GM23338 (cell line): ENCODE results near the gene MGAT5. TPM values are rescaled to one million over a fixed set of nuclear protein-coding genes. Genes with fewer than 3 reads are reported as not detected.

Experiments
- ATAC-seq: fragments of 200-7000 bp; cut with Tn5 transposase; 3 replicates; pipeline ENCODE4 v1.9.1; 2020
- DNase-seq: peaks from one replicate; pipeline ENCODE4 v3.0.0-alpha.2; 2015; ENCODE audit warnings: low spot score
- H2AFZ ChIP-seq: fragments of 200-600 bp; sonication (generic); 2 replicates; pipeline ENCODE4 v1.8.0; 2016; ENCODE audit warnings: antibody characterized with exemption, mild to moderate bottlenecking, moderate library complexity
- H3F3A ChIP-seq: fragments of 200-600 bp; sonication (generic); replicated peaks from 2 replicates; pipeline ENCODE4 v1.8.0; 2017; ENCODE audit warnings: antibody characterized with exemption, mixed run types, low read depth
- H3K27ac ChIP-seq: fragments of 200-600 bp; sonication (generic); 2 replicates; pipeline ENCODE4 v1.6.1; 2016; ENCODE audit warnings: low read depth
- H3K27me3 ChIP-seq: fragments of 200-600 bp; sonication (generic); 2 replicates; pipeline ENCODE4 v1.8.0; 2016; ENCODE audit warnings: mild to moderate bottlenecking, mixed run types, moderate library complexity; ENCODE audit not compliant: insufficient read depth
- H3K36me3 ChIP-seq: fragments of 200-600 bp; sonication (generic); 2 replicates; pipeline ENCODE4 v1.8.0; 2016; ENCODE audit warnings: mild to moderate bottlenecking; ENCODE audit not compliant: insufficient read depth
- H3K4me1 ChIP-seq: fragments of 200-600 bp; sonication (generic); 2 replicates; pipeline ENCODE4 v1.8.0; 2016; ENCODE audit warnings: mild to moderate bottlenecking, moderate library complexity; ENCODE audit not compliant: insufficient read depth
- H3K4me2 ChIP-seq: fragments of 200-600 bp; sonication (generic); 2 replicates; pipeline ENCODE4 v1.7.1; 2017; ENCODE audit warnings: mixed run types
- H3K4me3 ChIP-seq: fragments of 200-600 bp; sonication (generic); 2 replicates; pipeline ENCODE4 v1.6.1; 2016; ENCODE audit warnings: mixed run types
- H3K79me2 ChIP-seq: fragments of 200-600 bp; sonication (generic); replicated peaks from 2 replicates; pipeline ENCODE4 v1.8.0; 2017; ENCODE audit warnings: mild to moderate bottlenecking; ENCODE audit not compliant: insufficient read depth
- H3K9me2 ChIP-seq: fragments of 200-600 bp; sonication (generic); 2 replicates; pipeline ENCODE4 v1.8.0; 2017; ENCODE audit not compliant: insufficient read depth
- H4K20me1 ChIP-seq: fragments of 200-600 bp; sonication (generic); replicated peaks from 2 replicates; pipeline ENCODE4 v1.8.0; 2017; ENCODE audit warnings: mild to moderate bottlenecking; ENCODE audit not compliant: insufficient read depth
- H3K27ac Mint-ChIP-seq: 2 replicates; pipeline ENCODE4 v1.8.0; 2020; ENCODE audit warnings: inconsistent platforms, mild to moderate bottlenecking, moderate library complexity, mixed read lengths
- H3K27me3 Mint-ChIP-seq: 3 replicates; pipeline ENCODE4 v1.8.0; 2022; ENCODE audit warnings: low read depth, mild to moderate bottlenecking, moderate library complexity, mixed read lengths, inconsistent platforms; ENCODE audit not compliant: insufficient read depth, poor library complexity
- H3K36me3 Mint-ChIP-seq: 3 replicates; pipeline ENCODE4 v1.8.0; 2021; ENCODE audit warnings: low read depth, mild to moderate bottlenecking, inconsistent platforms, moderate library complexity, mixed read lengths
- H3K4me1 Mint-ChIP-seq: 3 replicates; pipeline ENCODE4 v1.8.0; 2020; ENCODE audit warnings: mild to moderate bottlenecking, inconsistent platforms, mixed read lengths
- H3K4me3 Mint-ChIP-seq: 3 replicates; pipeline ENCODE4 v1.8.0; 2021; ENCODE audit warnings: moderate library complexity, mild to moderate bottlenecking, inconsistent platforms, mixed read lengths
- H3K9me3 Mint-ChIP-seq: 3 replicates; pipeline ENCODE4 v1.8.0; 2020; ENCODE audit warnings: moderate library complexity, mild to moderate bottlenecking, inconsistent platforms, mixed read lengths
- CREB1 ChIP-seq: fragments of 250-450 bp; sonication (Bioruptor Pico); IDR thresholded peaks from 2 replicates; pipeline ENCODE4 v1.5.0; 2020; ENCODE audit warnings: low read depth, mild to moderate bottlenecking, moderate library complexity
- EZH2 ChIP-seq: fragments of 200-600 bp; sonication (generic); IDR thresholded peaks from one replicate; pipeline ENCODE4 v1.8.0; 2017; ENCODE audit warnings: antibody characterized with exemption, mild to moderate bottlenecking, low read depth; ENCODE audit not compliant: unreplicated experiment
- EZH2phosphoT487 ChIP-seq: fragments of 200-600 bp; sonication (generic); IDR thresholded peaks from one replicate; pipeline ENCODE4 v1.8.1; 2018; ENCODE audit warnings: antibody characterized with exemption; ENCODE audit not compliant: unreplicated experiment
- JUNB ChIP-seq: IDR thresholded peaks from one replicate; pipeline ENCODE4 v1.6.1; 2016; ENCODE audit warnings: antibody characterized with exemption; ENCODE audit not compliant: unreplicated experiment
- NANOG ChIP-seq: IDR thresholded peaks from 2 replicates; pipeline ENCODE4 v1.6.1; 2016; ENCODE audit warnings: antibody characterized with exemption, borderline replicate concordance
- POLR2AphosphoS5 ChIP-seq: IDR thresholded peaks from 2 replicates; pipeline ENCODE4 v1.6.1; 2016; ENCODE audit warnings: antibody characterized with exemption, low read depth
- STAT1 ChIP-seq: IDR thresholded peaks from one replicate; pipeline ENCODE4 v1.6.1; 2016; ENCODE audit warnings: antibody characterized with exemption; ENCODE audit not compliant: unreplicated experiment
- ZNF114 ChIP-seq: fragments of 250-450 bp; sonication (Bioruptor Pico); IDR thresholded peaks from 2 replicates; pipeline ENCODE4 v1.5.0; 2020; ENCODE audit warnings: mild to moderate bottlenecking, moderate library complexity
- ZNF331 ChIP-seq: fragments of 250-450 bp; sonication (Bioruptor Pico); IDR thresholded peaks from 2 replicates; pipeline ENCODE4 v1.5.0; 2020; ENCODE audit warnings: low read depth, mild to moderate bottlenecking, moderate library complexity
- polyA plus RNA-seq: library from polyadenylated mRNA; unstranded; fragments of >200 nt; fragmentation: Nextera tagmentation; extraction: Ambion mirVana; gene quantifications from 2 replicates; pipeline ENCODE4 v1.2.1, GENCODE V29; 2016
- total RNA-seq: library from RNA; depleted of rRNA; stranded (reverse); fragments of >200 nt; shearing (Covaris generic); gene quantifications from 2 replicates; pipeline ENCODE4 v1.2.3, GENCODE V29; 2014
- TF ChIP-seq, protein P1 (sequence below): IDR thresholded peaks from 2 replicates; pipeline ENCODE4 v1.6.1; 2016; ENCODE audit warnings: antibody characterized with exemption
- TF ChIP-seq, protein P2 (sequence below): IDR thresholded peaks from one replicate; pipeline ENCODE4 v1.6.1; 2018; ENCODE audit warnings: antibody characterized with exemption; ENCODE audit not compliant: unreplicated experiment
- TF ChIP-seq, protein P3 (sequence below), 2 experiments: fragments of 200-600 bp in 1 of 2; sonication (generic) in 1 of 2; conservative IDR thresholded peaks; 2 replicates each; pipeline versions ENCODE4 v1.5.1 to v1.6.1; 2016 to 2017; ENCODE audit warnings: antibody characterized with exemption in 2 of 2, low read depth in 2 of 2, mild to moderate bottlenecking in 2 of 2, moderate library complexity in 1 of 2
- TF ChIP-seq, protein P4 (sequence below): fragments of 250-450 bp; sonication (Bioruptor Pico); IDR thresholded peaks from 2 replicates; pipeline ENCODE4 v1.5.0; 2020; ENCODE audit warnings: mild to moderate bottlenecking, moderate library complexity

The MGAT5 gene
- total and polyA plus RNA-seq, 2 experiments from 2014 or later = 4.6 to 27.6 TPM

DNA sequence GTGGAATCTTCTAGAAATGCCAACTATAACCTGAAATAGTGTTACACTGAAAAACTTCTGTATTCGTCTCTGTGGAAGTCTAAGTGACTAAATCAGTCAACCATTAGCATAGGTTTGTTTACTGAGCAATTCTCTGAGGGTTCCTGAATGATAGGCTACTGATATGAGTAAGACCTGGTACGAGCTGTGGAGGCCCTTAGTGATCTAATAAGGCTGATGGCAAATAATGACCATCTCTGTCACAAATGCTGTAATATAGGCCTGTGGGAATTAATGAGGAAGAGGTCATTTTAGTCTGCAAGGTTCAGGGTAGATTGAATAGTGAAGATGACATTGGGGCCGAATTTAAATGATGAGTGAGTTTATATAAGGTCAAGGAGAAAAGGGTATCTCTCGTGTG, 82.5 kb downstream of the MGAT5 start:
- H3K27ac Mint-ChIP-seq = no peak overlapping the region
- H3K79me2 ChIP-seq = no peaks in the 10 kb centered on the region
- no peak for TF ChIP-seq STAT1
- TF ChIP-seq, protein P1, sequence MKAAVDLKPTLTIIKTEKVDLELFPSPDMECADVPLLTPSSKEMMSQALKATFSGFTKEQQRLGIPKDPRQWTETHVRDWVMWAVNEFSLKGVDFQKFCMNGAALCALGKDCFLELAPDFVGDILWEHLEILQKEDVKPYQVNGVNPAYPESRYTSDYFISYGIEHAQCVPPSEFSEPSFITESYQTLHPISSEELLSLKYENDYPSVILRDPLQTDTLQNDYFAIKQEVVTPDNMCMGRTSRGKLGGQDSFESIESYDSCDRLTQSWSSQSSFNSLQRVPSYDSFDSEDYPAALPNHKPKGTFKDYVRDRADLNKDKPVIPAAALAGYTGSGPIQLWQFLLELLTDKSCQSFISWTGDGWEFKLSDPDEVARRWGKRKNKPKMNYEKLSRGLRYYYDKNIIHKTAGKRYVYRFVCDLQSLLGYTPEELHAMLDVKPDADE = no peak
- TF ChIP-seq EZH2phosphoT487 = no peak
- TF ChIP-seq, protein P2, sequence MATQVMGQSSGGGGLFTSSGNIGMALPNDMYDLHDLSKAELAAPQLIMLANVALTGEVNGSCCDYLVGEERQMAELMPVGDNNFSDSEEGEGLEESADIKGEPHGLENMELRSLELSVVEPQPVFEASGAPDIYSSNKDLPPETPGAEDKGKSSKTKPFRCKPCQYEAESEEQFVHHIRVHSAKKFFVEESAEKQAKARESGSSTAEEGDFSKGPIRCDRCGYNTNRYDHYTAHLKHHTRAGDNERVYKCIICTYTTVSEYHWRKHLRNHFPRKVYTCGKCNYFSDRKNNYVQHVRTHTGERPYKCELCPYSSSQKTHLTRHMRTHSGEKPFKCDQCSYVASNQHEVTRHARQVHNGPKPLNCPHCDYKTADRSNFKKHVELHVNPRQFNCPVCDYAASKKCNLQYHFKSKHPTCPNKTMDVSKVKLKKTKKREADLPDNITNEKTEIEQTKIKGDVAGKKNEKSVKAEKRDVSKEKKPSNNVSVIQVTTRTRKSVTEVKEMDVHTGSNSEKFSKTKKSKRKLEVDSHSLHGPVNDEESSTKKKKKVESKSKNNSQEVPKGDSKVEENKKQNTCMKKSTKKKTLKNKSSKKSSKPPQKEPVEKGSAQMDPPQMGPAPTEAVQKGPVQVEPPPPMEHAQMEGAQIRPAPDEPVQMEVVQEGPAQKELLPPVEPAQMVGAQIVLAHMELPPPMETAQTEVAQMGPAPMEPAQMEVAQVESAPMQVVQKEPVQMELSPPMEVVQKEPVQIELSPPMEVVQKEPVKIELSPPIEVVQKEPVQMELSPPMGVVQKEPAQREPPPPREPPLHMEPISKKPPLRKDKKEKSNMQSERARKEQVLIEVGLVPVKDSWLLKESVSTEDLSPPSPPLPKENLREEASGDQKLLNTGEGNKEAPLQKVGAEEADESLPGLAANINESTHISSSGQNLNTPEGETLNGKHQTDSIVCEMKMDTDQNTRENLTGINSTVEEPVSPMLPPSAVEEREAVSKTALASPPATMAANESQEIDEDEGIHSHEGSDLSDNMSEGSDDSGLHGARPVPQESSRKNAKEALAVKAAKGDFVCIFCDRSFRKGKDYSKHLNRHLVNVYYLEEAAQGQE = no peak
- no peak for TF ChIP-seq EZH2
- TF ChIP-seq CREB1 (CRISPR knock-in tag) = no peak
- no peak for TF ChIP-seq POLR2AphosphoS5
- TF ChIP-seq, protein P3, sequence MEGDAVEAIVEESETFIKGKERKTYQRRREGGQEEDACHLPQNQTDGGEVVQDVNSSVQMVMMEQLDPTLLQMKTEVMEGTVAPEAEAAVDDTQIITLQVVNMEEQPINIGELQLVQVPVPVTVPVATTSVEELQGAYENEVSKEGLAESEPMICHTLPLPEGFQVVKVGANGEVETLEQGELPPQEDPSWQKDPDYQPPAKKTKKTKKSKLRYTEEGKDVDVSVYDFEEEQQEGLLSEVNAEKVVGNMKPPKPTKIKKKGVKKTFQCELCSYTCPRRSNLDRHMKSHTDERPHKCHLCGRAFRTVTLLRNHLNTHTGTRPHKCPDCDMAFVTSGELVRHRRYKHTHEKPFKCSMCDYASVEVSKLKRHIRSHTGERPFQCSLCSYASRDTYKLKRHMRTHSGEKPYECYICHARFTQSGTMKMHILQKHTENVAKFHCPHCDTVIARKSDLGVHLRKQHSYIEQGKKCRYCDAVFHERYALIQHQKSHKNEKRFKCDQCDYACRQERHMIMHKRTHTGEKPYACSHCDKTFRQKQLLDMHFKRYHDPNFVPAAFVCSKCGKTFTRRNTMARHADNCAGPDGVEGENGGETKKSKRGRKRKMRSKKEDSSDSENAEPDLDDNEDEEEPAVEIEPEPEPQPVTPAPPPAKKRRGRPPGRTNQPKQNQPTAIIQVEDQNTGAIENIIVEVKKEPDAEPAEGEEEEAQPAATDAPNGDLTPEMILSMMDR (conservative IDR thresholded peaks at IDR 0.05; ENCODE audit: low read depth in 2 of 2) = no peak
- no peak for TF ChIP-seq JUNB
- TF ChIP-seq, protein P4, sequence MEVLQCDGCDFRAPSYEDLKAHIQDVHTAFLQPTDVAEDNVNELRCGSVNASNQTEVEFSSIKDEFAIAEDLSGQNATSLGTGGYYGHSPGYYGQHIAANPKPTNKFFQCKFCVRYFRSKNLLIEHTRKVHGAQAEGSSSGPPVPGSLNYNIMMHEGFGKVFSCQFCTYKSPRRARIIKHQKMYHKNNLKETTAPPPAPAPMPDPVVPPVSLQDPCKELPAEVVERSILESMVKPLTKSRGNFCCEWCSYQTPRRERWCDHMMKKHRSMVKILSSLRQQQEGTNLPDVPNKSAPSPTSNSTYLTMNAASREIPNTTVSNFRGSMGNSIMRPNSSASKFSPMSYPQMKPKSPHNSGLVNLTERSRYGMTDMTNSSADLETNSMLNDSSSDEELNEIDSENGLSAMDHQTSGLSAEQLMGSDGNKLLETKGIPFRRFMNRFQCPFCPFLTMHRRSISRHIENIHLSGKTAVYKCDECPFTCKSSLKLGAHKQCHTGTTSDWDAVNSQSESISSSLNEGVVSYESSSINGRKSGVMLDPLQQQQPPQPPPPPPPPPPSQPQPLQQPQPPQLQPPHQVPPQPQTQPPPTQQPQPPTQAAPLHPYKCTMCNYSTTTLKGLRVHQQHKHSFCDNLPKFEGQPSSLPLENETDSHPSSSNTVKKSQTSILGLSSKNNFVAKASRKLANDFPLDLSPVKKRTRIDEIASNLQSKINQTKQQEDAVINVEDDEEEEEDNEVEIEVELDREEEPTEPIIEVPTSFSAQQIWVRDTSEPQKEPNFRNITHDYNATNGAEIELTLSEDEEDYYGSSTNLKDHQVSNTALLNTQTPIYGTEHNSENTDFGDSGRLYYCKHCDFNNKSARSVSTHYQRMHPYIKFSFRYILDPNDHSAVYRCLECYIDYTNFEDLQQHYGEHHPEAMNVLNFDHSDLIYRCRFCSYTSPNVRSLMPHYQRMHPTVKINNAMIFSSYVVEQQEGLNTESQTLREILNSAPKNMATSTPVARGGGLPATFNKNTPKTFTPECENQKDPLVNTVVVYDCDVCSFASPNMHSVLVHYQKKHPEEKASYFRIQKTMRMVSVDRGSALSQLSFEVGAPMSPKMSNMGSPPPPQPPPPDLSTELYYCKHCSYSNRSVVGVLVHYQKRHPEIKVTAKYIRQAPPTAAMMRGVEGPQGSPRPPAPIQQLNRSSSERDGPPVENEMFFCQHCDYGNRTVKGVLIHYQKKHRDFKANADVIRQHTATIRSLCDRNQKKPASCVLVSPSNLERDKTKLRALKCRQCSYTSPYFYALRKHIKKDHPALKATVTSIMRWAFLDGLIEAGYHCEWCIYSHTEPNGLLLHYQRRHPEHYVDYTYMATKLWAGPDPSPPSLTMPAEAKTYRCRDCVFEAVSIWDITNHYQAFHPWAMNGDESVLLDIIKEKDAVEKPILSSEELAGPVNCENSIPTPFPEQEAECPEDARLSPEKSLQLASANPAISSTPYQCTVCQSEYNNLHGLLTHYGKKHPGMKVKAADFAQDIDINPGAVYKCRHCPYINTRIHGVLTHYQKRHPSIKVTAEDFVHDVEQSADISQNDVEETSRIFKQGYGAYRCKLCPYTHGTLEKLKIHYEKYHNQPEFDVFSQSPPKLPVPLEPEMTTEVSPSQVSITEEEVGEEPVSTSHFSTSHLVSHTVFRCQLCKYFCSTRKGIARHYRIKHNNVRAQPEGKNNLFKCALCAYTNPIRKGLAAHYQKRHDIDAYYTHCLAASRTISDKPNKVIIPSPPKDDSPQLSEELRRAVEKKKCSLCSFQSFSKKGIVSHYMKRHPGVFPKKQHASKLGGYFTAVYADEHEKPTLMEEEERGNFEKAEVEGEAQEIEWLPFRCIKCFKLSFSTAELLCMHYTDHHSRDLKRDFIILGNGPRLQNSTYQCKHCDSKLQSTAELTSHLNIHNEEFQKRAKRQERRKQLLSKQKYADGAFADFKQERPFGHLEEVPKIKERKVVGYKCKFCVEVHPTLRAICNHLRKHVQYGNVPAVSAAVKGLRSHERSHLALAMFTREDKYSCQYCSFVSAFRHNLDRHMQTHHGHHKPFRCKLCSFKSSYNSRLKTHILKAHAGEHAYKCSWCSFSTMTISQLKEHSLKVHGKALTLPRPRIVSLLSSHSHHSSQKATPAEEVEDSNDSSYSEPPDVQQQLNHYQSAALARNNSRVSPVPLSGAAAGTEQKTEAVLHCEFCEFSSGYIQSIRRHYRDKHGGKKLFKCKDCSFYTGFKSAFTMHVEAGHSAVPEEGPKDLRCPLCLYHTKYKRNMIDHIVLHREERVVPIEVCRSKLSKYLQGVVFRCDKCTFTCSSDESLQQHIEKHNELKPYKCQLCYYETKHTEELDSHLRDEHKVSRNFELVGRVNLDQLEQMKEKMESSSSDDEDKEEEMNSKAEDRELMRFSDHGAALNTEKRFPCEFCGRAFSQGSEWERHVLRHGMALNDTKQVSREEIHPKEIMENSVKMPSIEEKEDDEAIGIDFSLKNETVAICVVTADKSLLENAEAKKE (CRISPR knock-in tag) = no peak
- no peak for TF ChIP-seq NANOG
- TF ChIP-seq ZNF331 (CRISPR knock-in tag) = no peak
- TF ChIP-seq ZNF114 (CRISPR knock-in tag) = no peak
- no peaks in the 10 kb centered on the region for H3F3A ChIP-seq
- no peak overlapping the region for H3K27ac ChIP-seq
- H3K27me3 ChIP-seq = no peaks in the 10 kb centered on the region
- peaks cover 4% of the 10 kb centered on the region; the same call in 2 of the 3 replicates for H3K9me3 Mint-ChIP-seq
- H2AFZ ChIP-seq = no peak overlapping the region
- peaks cover 5% of the 10 kb centered on the region for H3K36me3 Mint-ChIP-seq
- H3K4me1 Mint-ChIP-seq = no peaks in the 10 kb centered on the region
- H3K27me3 Mint-ChIP-seq = peaks cover 1% of the 10 kb centered on the region
- DNase-seq (no peak), ATAC-seq (no peak)
- H3K9me2 ChIP-seq = no peaks in the 10 kb centered on the region
- H4K20me1 ChIP-seq = peaks cover 5% of the 10 kb centered on the region
- H3K36me3 ChIP-seq = no peaks in the 10 kb centered on the region
- H3K4me3 Mint-ChIP-seq = no peak overlapping the region
- no peak overlapping the region for H3K4me3 ChIP-seq
- H3K4me1 ChIP-seq = no peaks in the 10 kb centered on the region
- no peak overlapping the region for H3K4me2 ChIP-seq
